ENCODE measurements around the gene TEAD2.

- TF ChIP-seq CTCF (IDR thresholded peaks at IDR 0.05): no peak
- no peak for TF ChIP-seq POLR2A (IDR thresholded peaks at IDR 0.05)
Measured at GRCh38 chr19:49366110-49366509, 3.9 kb upstream of the TEAD2 start.

Data from esophagus squamous epithelium (tissue), 4 donors.